A673 (cell line): ENCODE measurements around the gene BRD4. TPM values are rescaled to one million over a fixed set of nuclear protein-coding genes. Genes with fewer than 3 reads are reported as not detected.

Experiments used
- BruUV-seq: library from RNA; stranded (reverse); fragments of 400-500 nt; replicated peaks from 2 replicates; lab custom pipeline; 2021; lab: Mats Ljungman, UMichigan
- CTCF ChIA-PET: fragments of 300-600 bp; sonication (Branson Sonifier 250); formaldehyde crosslinking; loops from one replicate; lab custom pipeline; 2022; ENCODE audit warnings: antibody characterized with exemption; lab: Charles Lee
- POLR2A ChIA-PET: fragments of 300-600 bp; sonication (Branson Sonifier 250); formaldehyde crosslinking; loops from one replicate; lab custom pipeline; 2022; ENCODE audit warnings: antibody characterized with exemption; ENCODE audit not compliant: low non-redundant PET; lab: Charles Lee
- DNase-seq: peaks from one replicate; pipeline ENCODE4 v3.0.0-alpha.2; 2015; ENCODE audit warnings: low spot score
- H3K27ac ChIP-seq: fragments of 200-600 bp; sonication (generic); 2 replicates; pipeline ENCODE4 v1.5.1; 2016; ENCODE audit warnings: mixed run types, low read depth, mild to moderate bottlenecking, mixed read lengths, antibody characterized with exemption, low read length; ENCODE audit not compliant: poor library complexity, severe bottlenecking
- H3K27me3 ChIP-seq: fragments of 200-600 bp; sonication (generic); replicated peaks from 2 replicates; pipeline ENCODE4 v1.6.1; 2017; ENCODE audit warnings: mixed run types, low read depth, mild to moderate bottlenecking, mixed read lengths, antibody characterized with exemption, low read length; ENCODE audit not compliant: insufficient read depth, poor library complexity
- H3K36me3 ChIP-seq: fragments of 200-600 bp; sonication (generic); 2 replicates; pipeline ENCODE4 v1.6.1; 2016; ENCODE audit warnings: mixed run types, mild to moderate bottlenecking, mixed read lengths, antibody characterized with exemption, low read length; ENCODE audit not compliant: insufficient read depth, poor library complexity, severe bottlenecking
- H3K4me1 ChIP-seq: fragments of 200-600 bp; sonication (generic); 2 replicates; pipeline ENCODE4 v1.6.1; 2017; ENCODE audit warnings: mixed run types, mild to moderate bottlenecking, mixed read lengths, antibody characterized with exemption, low read length; ENCODE audit not compliant: insufficient read depth, poor library complexity, severe bottlenecking
- H3K4me3 ChIP-seq: fragments of 200-600 bp; sonication (generic); 2 replicates; pipeline ENCODE4 v1.5.1; 2016; ENCODE audit warnings: low read depth, mixed run types, mild to moderate bottlenecking, mixed read lengths, low read length; ENCODE audit not compliant: poor library complexity, severe bottlenecking
- H3K9me3 ChIP-seq: fragments of 200-600 bp; sonication (generic); 2 replicates; pipeline ENCODE4 v1.6.1; 2016; ENCODE audit warnings: mixed run types, low read depth, mild to moderate bottlenecking, mixed read lengths, antibody characterized with exemption, low read length; ENCODE audit not compliant: poor library complexity, severe bottlenecking
- EZH2 ChIP-seq: fragments of 200-600 bp; sonication (generic); IDR thresholded peaks from 2 replicates; pipeline ENCODE4 v1.6.1; 2017; ENCODE audit warnings: borderline replicate concordance, low read depth, mild to moderate bottlenecking, mixed read lengths, antibody characterized with exemption, low read length; ENCODE audit not compliant: poor library complexity, severe bottlenecking
- intact Hi-C: fragments of 100-400 bp; cut with micrococcal nuclease; formaldehyde crosslinking; loops from one replicate; pipeline ENCODE4 v1.10.0; 2022; ENCODE audit not compliant: unreplicated experiment
- total RNA-seq: library from RNA; stranded (reverse); gene quantifications from 2 replicates; pipeline ENCODE4 v1.2.3, GENCODE V29; 2021
- TF ChIP-seq, protein P1 (sequence below): fragments of 300-800, 200-600 bp; sonication (generic); conservative IDR thresholded peaks from 2 replicates; pipeline ENCODE4 v1.5.1; 2017; ENCODE audit warnings: low read depth, mild to moderate bottlenecking, antibody characterized with exemption, low read length, moderate library complexity, mixed read lengths

BRD4 gene
- total RNA-seq, 1 experiment from 2014 or later: 174 TPM

DNA sequence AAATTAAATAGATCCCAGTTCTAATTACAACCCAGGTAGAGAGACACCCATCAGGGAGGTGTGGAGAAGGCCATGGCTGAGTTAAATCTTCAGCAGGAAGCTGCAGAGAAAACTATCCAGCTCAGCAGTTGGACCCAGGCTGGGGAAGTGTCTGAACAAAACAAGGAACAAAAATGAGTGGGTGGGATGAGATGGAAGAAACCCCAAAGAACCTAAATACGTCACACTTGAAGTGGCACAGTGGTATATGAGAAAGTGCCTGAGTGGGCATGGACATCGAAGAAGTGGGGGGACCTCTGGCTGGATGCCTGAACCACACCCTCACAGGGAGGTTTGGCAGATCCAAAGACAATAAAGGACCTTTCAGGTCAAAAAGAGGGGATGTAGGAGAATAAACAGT lies 96.6 kb downstream of the BRD4 start:
- H3K4me1 ChIP-seq: no peaks in the 10 kb centered on the region
- ChIA-PET CTCF (no interaction called here), POLR2A (no interaction called here)
- DNase-seq: no peak
- no peak overlapping the region for H3K27ac ChIP-seq
- TF ChIP-seq, protein P1, sequence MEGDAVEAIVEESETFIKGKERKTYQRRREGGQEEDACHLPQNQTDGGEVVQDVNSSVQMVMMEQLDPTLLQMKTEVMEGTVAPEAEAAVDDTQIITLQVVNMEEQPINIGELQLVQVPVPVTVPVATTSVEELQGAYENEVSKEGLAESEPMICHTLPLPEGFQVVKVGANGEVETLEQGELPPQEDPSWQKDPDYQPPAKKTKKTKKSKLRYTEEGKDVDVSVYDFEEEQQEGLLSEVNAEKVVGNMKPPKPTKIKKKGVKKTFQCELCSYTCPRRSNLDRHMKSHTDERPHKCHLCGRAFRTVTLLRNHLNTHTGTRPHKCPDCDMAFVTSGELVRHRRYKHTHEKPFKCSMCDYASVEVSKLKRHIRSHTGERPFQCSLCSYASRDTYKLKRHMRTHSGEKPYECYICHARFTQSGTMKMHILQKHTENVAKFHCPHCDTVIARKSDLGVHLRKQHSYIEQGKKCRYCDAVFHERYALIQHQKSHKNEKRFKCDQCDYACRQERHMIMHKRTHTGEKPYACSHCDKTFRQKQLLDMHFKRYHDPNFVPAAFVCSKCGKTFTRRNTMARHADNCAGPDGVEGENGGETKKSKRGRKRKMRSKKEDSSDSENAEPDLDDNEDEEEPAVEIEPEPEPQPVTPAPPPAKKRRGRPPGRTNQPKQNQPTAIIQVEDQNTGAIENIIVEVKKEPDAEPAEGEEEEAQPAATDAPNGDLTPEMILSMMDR: no peak
- no peak for TF ChIP-seq EZH2
- H3K36me3 ChIP-seq: peaks cover 49% of the 10 kb centered on the region
- no peak overlapping the region for H3K4me3 ChIP-seq
- intact Hi-C loops: no loop called here
- no TSS peak for BruUV-seq
- H3K27me3 ChIP-seq: no peaks in the 10 kb centered on the region
- H3K9me3 ChIP-seq: no peaks in the 10 kb centered on the region

DNA sequence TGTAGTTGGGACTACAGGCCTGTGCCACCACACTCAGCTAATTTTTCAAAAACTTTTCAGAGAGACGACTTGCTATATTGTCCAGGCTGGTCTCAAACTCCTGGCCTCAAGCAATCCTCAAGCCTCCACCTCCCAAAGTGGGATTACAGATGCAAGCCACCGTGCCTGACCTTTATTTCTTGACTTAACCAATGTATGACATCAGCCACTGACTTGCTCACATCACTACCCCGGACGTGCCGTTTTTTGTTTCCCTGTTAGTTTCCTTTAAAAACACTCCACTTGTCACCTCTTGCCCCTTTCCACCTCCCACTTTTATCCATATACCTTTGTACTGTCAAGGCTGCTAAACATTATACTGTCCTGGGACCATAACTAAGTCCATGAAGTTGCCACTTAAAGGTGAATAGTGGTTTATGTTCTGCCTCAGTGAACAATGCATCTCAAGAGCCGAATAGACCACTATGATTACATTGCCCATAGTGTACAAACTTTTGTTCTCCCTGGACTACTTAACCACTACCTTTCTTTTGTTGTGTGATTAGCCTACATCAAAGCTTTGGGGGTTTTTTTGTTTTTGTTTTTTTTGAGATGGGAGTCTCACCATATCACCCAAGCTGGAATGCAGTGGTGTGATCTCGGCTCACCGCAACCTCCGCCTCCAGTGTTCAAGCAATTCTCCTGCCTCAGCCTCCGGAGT lies 97.8 kb downstream of the BRD4 start:
- H3K9me3 ChIP-seq: no peaks in the 10 kb centered on the region
- no peak overlapping the region for H3K4me3 ChIP-seq
- no TSS peak for BruUV-seq
- ChIA-PET CTCF (no interaction called here), POLR2A (no interaction called here)
- peaks cover 41% of the 10 kb centered on the region for H3K36me3 ChIP-seq
- DNase-seq: no peak
- intact Hi-C loops: no loop called here
- H3K27me3 ChIP-seq: no peaks in the 10 kb centered on the region
- TF ChIP-seq, protein P1: no peak
- no peak for TF ChIP-seq EZH2
- H3K4me1 ChIP-seq: no peaks in the 10 kb centered on the region
- no peak overlapping the region for H3K27ac ChIP-seq

DNA sequence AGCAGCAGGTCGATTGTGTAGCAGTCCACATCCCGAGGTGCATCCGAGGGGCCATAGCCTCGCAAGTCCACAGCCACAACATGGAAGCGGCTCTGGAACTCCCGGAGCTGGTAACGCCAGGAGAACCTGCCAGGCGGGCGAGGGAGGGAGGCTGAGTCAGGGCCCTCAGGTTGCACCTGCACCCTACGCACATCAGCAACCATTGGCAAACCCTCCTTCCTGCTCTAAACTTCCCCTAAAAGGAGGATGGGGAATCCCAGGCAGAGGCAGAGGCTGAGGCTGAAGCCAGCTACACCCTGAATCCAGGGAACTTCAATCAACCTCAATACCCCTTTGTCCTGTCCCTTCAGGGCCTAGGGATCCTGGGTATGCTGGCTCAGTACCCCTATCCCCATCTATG lies 101.1 kb downstream of the BRD4 start:
- Histone ChIP-seq H3K27me3 (no peaks in the 10 kb centered on the region), H3K9me3 (no peaks in the 10 kb centered on the region), H3K36me3 (peaks cover 10% of the 10 kb centered on the region), H3K4me3 (no peak overlapping the region), H3K27ac (no peak overlapping the region), H3K4me1 (no peaks in the 10 kb centered on the region)
- DNase-seq: no peak
- CTCF ChIA-PET: interaction anchor here (0.6 kb wide), 1 partner anchor 13 kb away, joined by 3 read pairs; no protein-coding TSS in a partner anchor
- POLR2A ChIA-PET: no interaction called here
- no peak for TF ChIP-seq EZH2
- TF ChIP-seq, protein P1: no peak
- intact Hi-C loops: no loop called here
- no TSS peak for BruUV-seq
